H9 (cell line): Measurements from ENCODE around the gene PHLDA1. TPM values are rescaled to one million over a fixed set of nuclear protein-coding genes. Genes with fewer than 3 reads are reported as not detected.

Experiments
- DNase-seq: peaks from one replicate; pipeline ENCODE4 v3.0.0-alpha.2; 2017
- H2AFZ ChIP-seq: one replicate; pipeline ENCODE4 v1.6.1; 2013; ENCODE audit warnings: mild to moderate bottlenecking, low read length, control low read depth, moderate library complexity
- H2AK5ac ChIP-seq: 2 replicates; pipeline ENCODE4 v1.6.1; 2013; ENCODE audit warnings: low read length, control low read depth, mixed read lengths; ENCODE audit not compliant: insufficient read length
- H2BK120ac ChIP-seq: one replicate; pipeline ENCODE4 v1.6.1; 2013; ENCODE audit warnings: low read depth, mild to moderate bottlenecking, low read length, control low read depth, inconsistent platforms; ENCODE audit not compliant: poor library complexity, severe bottlenecking
- H2BK12ac ChIP-seq: 2 replicates; pipeline ENCODE4 v1.6.1; 2013; ENCODE audit warnings: low read length, control low read depth, mixed read lengths, low read depth; ENCODE audit not compliant: insufficient read length
- H2BK15ac ChIP-seq: 2 replicates; pipeline ENCODE4 v1.6.1; 2013; ENCODE audit warnings: low read depth, low read length, control low read depth
- H2BK20ac ChIP-seq: one replicate; pipeline ENCODE4 v1.6.1; 2013; ENCODE audit warnings: low read depth, mild to moderate bottlenecking, low read length, control low read depth, inconsistent platforms; ENCODE audit not compliant: poor library complexity, severe bottlenecking
- H2BK5ac ChIP-seq: 2 replicates; pipeline ENCODE4 v1.6.1; 2013; ENCODE audit warnings: low read length, control low read depth, mixed read lengths; ENCODE audit not compliant: insufficient read length
- H3K14ac ChIP-seq: 2 replicates; pipeline ENCODE4 v1.6.1; 2013; ENCODE audit warnings: low read length, control low read depth; ENCODE audit not compliant: insufficient read depth
- H3K18ac ChIP-seq: 2 replicates; pipeline ENCODE4 v1.6.1; 2013; ENCODE audit warnings: low read depth, mild to moderate bottlenecking, mixed read lengths, low read length, control low read depth; ENCODE audit not compliant: insufficient read length
- H3K23ac ChIP-seq: 2 replicates; pipeline ENCODE4 v1.6.1; 2013; ENCODE audit warnings: low read length, control low read depth, mixed read lengths, low read depth; ENCODE audit not compliant: insufficient read length
- H3K23me2 ChIP-seq: 2 replicates; pipeline ENCODE4 v1.6.1; 2013; ENCODE audit warnings: low read depth, mild to moderate bottlenecking, mixed read lengths, low read length, control low read depth; ENCODE audit not compliant: insufficient read length, poor library complexity, severe bottlenecking
- H3K27ac ChIP-seq: 2 replicates; pipeline ENCODE4 v1.5.1; 2013; ENCODE audit warnings: low read length, control low read depth, mixed read lengths, low read depth; ENCODE audit not compliant: insufficient read length
- H3K27me3 ChIP-seq: 2 replicates; pipeline ENCODE4 v1.6.1; 2013; ENCODE audit warnings: low read length, control low read depth, inconsistent platforms; ENCODE audit not compliant: insufficient read depth
- H3K4ac ChIP-seq: 2 replicates; pipeline ENCODE4 v1.6.1; 2013; ENCODE audit warnings: low read depth, mild to moderate bottlenecking, control low read depth, inconsistent platforms, low read length, moderate library complexity
- H3K4me1 ChIP-seq: 2 replicates; pipeline ENCODE4 v1.6.1; 2013; ENCODE audit warnings: low read length, control low read depth, inconsistent platforms; ENCODE audit not compliant: insufficient read depth
- H3K4me2 ChIP-seq: 2 replicates; pipeline ENCODE4 v1.6.1; 2013; ENCODE audit warnings: low read length, control low read depth, mixed read lengths; ENCODE audit not compliant: insufficient read length, insufficient read depth
- H3K56ac ChIP-seq: 2 replicates; pipeline ENCODE4 v1.6.1; 2013; ENCODE audit warnings: low read depth, mild to moderate bottlenecking, mixed read lengths, low read length, control low read depth; ENCODE audit not compliant: insufficient read length
- H3K79me1 ChIP-seq: 2 replicates; pipeline ENCODE4 v1.6.1; 2013; ENCODE audit warnings: low read depth, mild to moderate bottlenecking, moderate library complexity, low read length, control low read depth, inconsistent platforms; ENCODE audit not compliant: insufficient read depth, poor library complexity, severe bottlenecking
- H3K79me2 ChIP-seq: 2 replicates; pipeline ENCODE4 v1.6.1; 2013; ENCODE audit warnings: low read length, control low read depth, inconsistent platforms; ENCODE audit not compliant: insufficient read depth
- H3K9ac ChIP-seq: 2 replicates; pipeline ENCODE4 v1.6.1; 2013; ENCODE audit warnings: low read length, control low read depth, mixed read lengths; ENCODE audit not compliant: insufficient read length; ENCODE audit errors: extremely low read depth
- H3K9me3 ChIP-seq: one replicate; pipeline ENCODE4 v1.6.1; 2013; ENCODE audit warnings: low read depth, low read length, inconsistent platforms; ENCODE audit not compliant: control insufficient read depth
- H3T11ph ChIP-seq: one replicate; pipeline ENCODE4 v1.6.1; 2013; ENCODE audit warnings: mild to moderate bottlenecking, low read length, control low read depth, inconsistent platforms
- H4K20me1 ChIP-seq: one replicate; pipeline ENCODE4 v1.6.1; 2013; ENCODE audit not compliant: control insufficient read depth, insufficient read length, insufficient read depth
- H4K5ac ChIP-seq: 2 replicates; pipeline ENCODE4 v1.6.1; 2013; ENCODE audit warnings: low read depth, mild to moderate bottlenecking, mixed read lengths, low read length, control low read depth; ENCODE audit not compliant: insufficient read length
- H4K8ac ChIP-seq: replicated peaks from 2 replicates; pipeline ENCODE4 v1.6.1; 2013; ENCODE audit warnings: low read length, control low read depth, mixed read lengths, low read depth; ENCODE audit not compliant: insufficient read length
- H4K91ac ChIP-seq: 2 replicates; pipeline ENCODE4 v1.6.1; 2013; ENCODE audit warnings: low read depth, mild to moderate bottlenecking, moderate library complexity, mixed read lengths, low read length, control low read depth; ENCODE audit not compliant: insufficient read length
- H3K27ac Mint-ChIP-seq, 3 experiments: 2 replicates in 2 of 3; 3 replicates in 1 of 3; pipeline ENCODE4 v1.8.0; 2020 to 2021; ENCODE audit warnings: mixed read lengths in 3 of 3, mild to moderate bottlenecking in 1 of 3, moderate library complexity in 1 of 3
- H3K27me3 Mint-ChIP-seq: 2 replicates; pipeline ENCODE4 v1.8.0; 2021; ENCODE audit warnings: low read depth, mild to moderate bottlenecking, moderate library complexity, mixed read lengths
- H3K36me3 Mint-ChIP-seq, 3 experiments: 2 replicates in 2 of 3; 3 replicates in 1 of 3; pipeline ENCODE4 v1.8.0; 2020 to 2021; ENCODE audit warnings: low read depth in 3 of 3, mixed read lengths in 3 of 3; ENCODE audit not compliant: insufficient read depth in 1 of 3
- H3K4me1 Mint-ChIP-seq, 2 experiments: 2 replicates each; pipeline ENCODE4 v1.8.0; 2020; ENCODE audit warnings: mixed read lengths in 2 of 2
- H3K4me3 Mint-ChIP-seq, 2 experiments: 2 replicates in 1 of 2; 3 replicates in 1 of 2; pipeline ENCODE4 v1.8.0; 2020 to 2021; ENCODE audit warnings: mild to moderate bottlenecking in 2 of 2, mixed read lengths in 2 of 2, moderate library complexity in 1 of 2
- H3K9me3 Mint-ChIP-seq, 2 experiments: 2 replicates in 1 of 2; 3 replicates in 1 of 2; pipeline ENCODE4 v1.8.0; 2020; ENCODE audit warnings: mild to moderate bottlenecking in 2 of 2, mixed read lengths in 2 of 2, moderate library complexity in 1 of 2
- CTCF ChIP-seq: fragments of 200-600 bp; sonication (generic); conservative IDR thresholded peaks from 3 replicates; pipeline ENCODE4 v1.8.0; 2021; ENCODE audit warnings: antibody characterized with exemption, mild to moderate bottlenecking
- WGBS: extraction: QIAGEN DNeasy Blood & Tissue Kit; methylation state at CpG from one replicate; pipeline ENCODE4 v1.1.7; 2013; ENCODE audit warnings: missing lambda C conversion rate, low lambda C conversion rate, mixed read lengths; ENCODE audit not compliant: insufficient read length; ENCODE audit errors: extremely low coverage; 5-methylcytosine and 5-hydroxymethylcytosine counted together
- total RNA-seq: library from RNA; stranded (reverse); gene quantifications from 2 replicates; pipeline ENCODE4 v1.2.1, GENCODE V29; 2021

Gene PHLDA1
- total RNA-seq, 1 experiment from 2014 or later: 106 TPM

GRCh38 chr12:76014007-76014406 lies 17.6 kb downstream of the PHLDA1 start:
- Histone ChIP-seq H4K8ac (no peak overlapping the region), H3K79me1 (no peaks in the 10 kb centered on the region), H3K14ac (no peak overlapping the region), H2BK20ac (no peak overlapping the region), H3T11ph (no peak overlapping the region), H3K18ac (no peak overlapping the region), H3K9ac (no peak overlapping the region), H2AK5ac (no peak overlapping the region), H3K27ac (no peak overlapping the region), H3K9me3 (no peaks in the 10 kb centered on the region), H4K91ac (no peak overlapping the region), H3K4me1 (peaks cover 2% of the 10 kb centered on the region; the same call in 1 of the 2 replicates), H2AFZ (no peak overlapping the region), H2BK5ac (no peak overlapping the region), H4K20me1 (no peaks in the 10 kb centered on the region), H3K4ac (no peak overlapping the region), H4K5ac (no peak overlapping the region), H3K4me2 (no peak overlapping the region), H3K23me2 (no peaks in the 10 kb centered on the region), H3K79me2 (no peaks in the 10 kb centered on the region), H2BK15ac (no peak overlapping the region), H3K23ac (no peak overlapping the region), H3K27me3 (no peaks in the 10 kb centered on the region), H2BK120ac (no peak overlapping the region), H3K56ac (no peak overlapping the region), H2BK12ac (no peak overlapping the region)
- no peak for DNase-seq
- peaks cover 2% of the 10 kb centered on the region; the same call in 1 of the 2 replicates for H3K27me3 Mint-ChIP-seq
- no peak for TF ChIP-seq CTCF
- H3K9me3 Mint-ChIP-seq: no peaks in the 10 kb centered on the region
- no peak overlapping the region for H3K4me3 Mint-ChIP-seq
- H3K4me1 Mint-ChIP-seq: peaks cover 31 to 41% of the 10 kb centered on the region in 2 experiments
- no CpG with 5 or more reads among the region's 8 CpGs for WGBS
- peak overlapping the region; percentile 31 to 94 (median 82); a peak in 4 of 7 replicates for H3K27ac Mint-ChIP-seq
- H3K36me3 Mint-ChIP-seq: no peaks in the 10 kb centered on the region
